ENCODE measurements around the gene INTS4.
"Not testable (repeated sequence)": the region's sequence is repeated elsewhere in the genome, so short reads cannot be mapped to it uniquely, and the experiment has no call there.

DNA sequence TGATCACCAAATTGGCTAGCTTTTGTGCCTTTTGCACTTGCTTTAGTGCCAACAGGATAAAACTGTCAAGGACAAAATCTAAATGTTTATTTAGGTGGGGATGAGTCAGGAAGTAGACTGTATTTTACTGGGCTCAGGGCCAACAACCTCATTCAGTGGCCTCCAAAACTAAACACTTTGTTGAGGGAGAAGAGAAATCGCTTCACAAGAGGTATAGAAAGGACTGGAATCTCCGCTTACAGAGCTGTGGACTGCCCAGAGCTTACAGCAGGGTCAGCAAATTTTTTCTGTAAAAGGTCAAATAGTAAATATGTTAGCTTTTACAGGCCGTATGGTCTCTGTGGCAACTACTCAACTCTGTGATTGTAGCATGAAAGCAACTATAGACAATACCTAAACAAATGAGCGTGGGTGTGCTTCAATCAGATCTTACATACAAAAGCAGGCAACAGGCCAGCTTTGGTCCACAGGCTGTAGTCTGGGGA is 80.1 kb downstream of the INTS4 start:
- TF ChIP-seq, protein P1, sequence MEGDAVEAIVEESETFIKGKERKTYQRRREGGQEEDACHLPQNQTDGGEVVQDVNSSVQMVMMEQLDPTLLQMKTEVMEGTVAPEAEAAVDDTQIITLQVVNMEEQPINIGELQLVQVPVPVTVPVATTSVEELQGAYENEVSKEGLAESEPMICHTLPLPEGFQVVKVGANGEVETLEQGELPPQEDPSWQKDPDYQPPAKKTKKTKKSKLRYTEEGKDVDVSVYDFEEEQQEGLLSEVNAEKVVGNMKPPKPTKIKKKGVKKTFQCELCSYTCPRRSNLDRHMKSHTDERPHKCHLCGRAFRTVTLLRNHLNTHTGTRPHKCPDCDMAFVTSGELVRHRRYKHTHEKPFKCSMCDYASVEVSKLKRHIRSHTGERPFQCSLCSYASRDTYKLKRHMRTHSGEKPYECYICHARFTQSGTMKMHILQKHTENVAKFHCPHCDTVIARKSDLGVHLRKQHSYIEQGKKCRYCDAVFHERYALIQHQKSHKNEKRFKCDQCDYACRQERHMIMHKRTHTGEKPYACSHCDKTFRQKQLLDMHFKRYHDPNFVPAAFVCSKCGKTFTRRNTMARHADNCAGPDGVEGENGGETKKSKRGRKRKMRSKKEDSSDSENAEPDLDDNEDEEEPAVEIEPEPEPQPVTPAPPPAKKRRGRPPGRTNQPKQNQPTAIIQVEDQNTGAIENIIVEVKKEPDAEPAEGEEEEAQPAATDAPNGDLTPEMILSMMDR (conservative IDR thresholded peaks at IDR 0.05; ENCODE audit: low read depth in 2 of 2) = not testable (repeated sequence)
- TF ChIP-seq REST (IDR thresholded peaks at IDR 0.05; ENCODE audit: unreplicated experiment); POLR2AphosphoS5 (IDR thresholded peaks at IDR 0.05; ENCODE audit: low read depth); EZH2 (IDR thresholded peaks at IDR 0.05; ENCODE audit: low read depth, unreplicated experiment); ZNF331 (CRISPR knock-in tag; IDR thresholded peaks at IDR 0.05; ENCODE audit: low read depth); EZH2phosphoT487 (IDR thresholded peaks at IDR 0.05; ENCODE audit: unreplicated experiment); ETS1 (IDR thresholded peaks at IDR 0.05); JUNB (IDR thresholded peaks at IDR 0.05; ENCODE audit: unreplicated experiment); CREB1 (CRISPR knock-in tag; IDR thresholded peaks at IDR 0.05; ENCODE audit: low read depth); NANOG (IDR thresholded peaks at IDR 0.05; ENCODE audit: borderline replicate concordance); STAT1 (IDR thresholded peaks at IDR 0.05; ENCODE audit: unreplicated experiment): not testable (repeated sequence)
- TF ChIP-seq, protein P2, sequence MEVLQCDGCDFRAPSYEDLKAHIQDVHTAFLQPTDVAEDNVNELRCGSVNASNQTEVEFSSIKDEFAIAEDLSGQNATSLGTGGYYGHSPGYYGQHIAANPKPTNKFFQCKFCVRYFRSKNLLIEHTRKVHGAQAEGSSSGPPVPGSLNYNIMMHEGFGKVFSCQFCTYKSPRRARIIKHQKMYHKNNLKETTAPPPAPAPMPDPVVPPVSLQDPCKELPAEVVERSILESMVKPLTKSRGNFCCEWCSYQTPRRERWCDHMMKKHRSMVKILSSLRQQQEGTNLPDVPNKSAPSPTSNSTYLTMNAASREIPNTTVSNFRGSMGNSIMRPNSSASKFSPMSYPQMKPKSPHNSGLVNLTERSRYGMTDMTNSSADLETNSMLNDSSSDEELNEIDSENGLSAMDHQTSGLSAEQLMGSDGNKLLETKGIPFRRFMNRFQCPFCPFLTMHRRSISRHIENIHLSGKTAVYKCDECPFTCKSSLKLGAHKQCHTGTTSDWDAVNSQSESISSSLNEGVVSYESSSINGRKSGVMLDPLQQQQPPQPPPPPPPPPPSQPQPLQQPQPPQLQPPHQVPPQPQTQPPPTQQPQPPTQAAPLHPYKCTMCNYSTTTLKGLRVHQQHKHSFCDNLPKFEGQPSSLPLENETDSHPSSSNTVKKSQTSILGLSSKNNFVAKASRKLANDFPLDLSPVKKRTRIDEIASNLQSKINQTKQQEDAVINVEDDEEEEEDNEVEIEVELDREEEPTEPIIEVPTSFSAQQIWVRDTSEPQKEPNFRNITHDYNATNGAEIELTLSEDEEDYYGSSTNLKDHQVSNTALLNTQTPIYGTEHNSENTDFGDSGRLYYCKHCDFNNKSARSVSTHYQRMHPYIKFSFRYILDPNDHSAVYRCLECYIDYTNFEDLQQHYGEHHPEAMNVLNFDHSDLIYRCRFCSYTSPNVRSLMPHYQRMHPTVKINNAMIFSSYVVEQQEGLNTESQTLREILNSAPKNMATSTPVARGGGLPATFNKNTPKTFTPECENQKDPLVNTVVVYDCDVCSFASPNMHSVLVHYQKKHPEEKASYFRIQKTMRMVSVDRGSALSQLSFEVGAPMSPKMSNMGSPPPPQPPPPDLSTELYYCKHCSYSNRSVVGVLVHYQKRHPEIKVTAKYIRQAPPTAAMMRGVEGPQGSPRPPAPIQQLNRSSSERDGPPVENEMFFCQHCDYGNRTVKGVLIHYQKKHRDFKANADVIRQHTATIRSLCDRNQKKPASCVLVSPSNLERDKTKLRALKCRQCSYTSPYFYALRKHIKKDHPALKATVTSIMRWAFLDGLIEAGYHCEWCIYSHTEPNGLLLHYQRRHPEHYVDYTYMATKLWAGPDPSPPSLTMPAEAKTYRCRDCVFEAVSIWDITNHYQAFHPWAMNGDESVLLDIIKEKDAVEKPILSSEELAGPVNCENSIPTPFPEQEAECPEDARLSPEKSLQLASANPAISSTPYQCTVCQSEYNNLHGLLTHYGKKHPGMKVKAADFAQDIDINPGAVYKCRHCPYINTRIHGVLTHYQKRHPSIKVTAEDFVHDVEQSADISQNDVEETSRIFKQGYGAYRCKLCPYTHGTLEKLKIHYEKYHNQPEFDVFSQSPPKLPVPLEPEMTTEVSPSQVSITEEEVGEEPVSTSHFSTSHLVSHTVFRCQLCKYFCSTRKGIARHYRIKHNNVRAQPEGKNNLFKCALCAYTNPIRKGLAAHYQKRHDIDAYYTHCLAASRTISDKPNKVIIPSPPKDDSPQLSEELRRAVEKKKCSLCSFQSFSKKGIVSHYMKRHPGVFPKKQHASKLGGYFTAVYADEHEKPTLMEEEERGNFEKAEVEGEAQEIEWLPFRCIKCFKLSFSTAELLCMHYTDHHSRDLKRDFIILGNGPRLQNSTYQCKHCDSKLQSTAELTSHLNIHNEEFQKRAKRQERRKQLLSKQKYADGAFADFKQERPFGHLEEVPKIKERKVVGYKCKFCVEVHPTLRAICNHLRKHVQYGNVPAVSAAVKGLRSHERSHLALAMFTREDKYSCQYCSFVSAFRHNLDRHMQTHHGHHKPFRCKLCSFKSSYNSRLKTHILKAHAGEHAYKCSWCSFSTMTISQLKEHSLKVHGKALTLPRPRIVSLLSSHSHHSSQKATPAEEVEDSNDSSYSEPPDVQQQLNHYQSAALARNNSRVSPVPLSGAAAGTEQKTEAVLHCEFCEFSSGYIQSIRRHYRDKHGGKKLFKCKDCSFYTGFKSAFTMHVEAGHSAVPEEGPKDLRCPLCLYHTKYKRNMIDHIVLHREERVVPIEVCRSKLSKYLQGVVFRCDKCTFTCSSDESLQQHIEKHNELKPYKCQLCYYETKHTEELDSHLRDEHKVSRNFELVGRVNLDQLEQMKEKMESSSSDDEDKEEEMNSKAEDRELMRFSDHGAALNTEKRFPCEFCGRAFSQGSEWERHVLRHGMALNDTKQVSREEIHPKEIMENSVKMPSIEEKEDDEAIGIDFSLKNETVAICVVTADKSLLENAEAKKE (CRISPR knock-in tag; IDR thresholded peaks at IDR 0.05) = not testable (repeated sequence)

All from GM23338 (cell line).